Measurements from ENCODE around the gene HOXD9. TPM values are rescaled to one million over a fixed set of nuclear protein-coding genes. Genes with fewer than 3 reads are reported as not detected.

Gene HOXD9
- total RNA-seq, 2 donors from 2014 or later = 1.4 TPM; not detected in 1

DNA sequence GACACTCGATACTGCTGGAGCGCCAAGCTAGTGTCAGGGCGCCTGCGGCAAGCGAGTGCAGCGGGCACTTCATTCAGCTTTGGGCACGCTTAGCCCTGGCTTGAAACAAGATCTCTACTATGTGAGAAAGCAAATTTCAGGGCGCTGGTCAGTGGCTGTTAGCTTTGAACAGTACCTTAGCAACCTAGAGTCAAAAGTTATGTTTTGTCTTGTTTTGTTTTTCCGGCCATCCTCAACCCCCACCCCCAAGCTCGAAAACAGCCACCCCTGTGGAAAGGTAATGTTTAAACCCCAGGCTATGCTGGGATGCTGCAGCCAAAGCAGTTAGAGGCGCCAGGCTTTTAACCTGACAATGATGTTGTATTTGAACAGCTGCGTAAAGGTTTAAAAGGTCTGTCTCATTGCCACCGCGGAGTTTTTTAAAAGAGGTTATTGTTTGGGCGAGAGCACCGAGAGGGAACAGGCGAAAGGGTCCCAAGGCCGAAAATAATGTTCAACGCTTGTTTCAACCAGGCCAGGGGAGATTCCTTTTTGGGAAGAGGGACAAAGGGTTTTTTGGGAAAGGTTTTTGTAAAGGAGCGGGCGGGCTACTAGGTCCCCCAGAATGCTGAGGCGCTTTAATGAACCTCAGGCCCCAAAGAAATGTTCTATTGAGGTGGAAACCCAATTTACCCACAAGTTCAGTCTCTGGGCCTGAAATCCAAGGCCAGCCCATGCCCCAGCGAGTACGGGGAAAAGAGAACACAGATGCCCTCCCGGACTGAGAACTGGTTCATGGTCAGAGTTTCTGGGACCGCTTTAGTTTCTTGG is 8.2 kb upstream of the HOXD9 start:
- ATAC-seq (ENCODE audit: insufficient number of reproducible peaks, low FRiP score, low read depth) (no peak), DNase-seq (ENCODE audit: low spot score) (no peak)
- no peak overlapping the region for H3K4me3 ChIP-seq
- H3K9me3 ChIP-seq = no peaks in the 10 kb centered on the region
- H3K27me3 ChIP-seq (replicated peaks; ENCODE audit: insufficient read depth) = peaks cover 58% of the 10 kb centered on the region
- no peak overlapping the region for H3K27ac ChIP-seq
- H3K36me3 ChIP-seq = no peaks in the 10 kb centered on the region
- peaks cover 0 to 6% of the 10 kb centered on the region in 2 donors for H3K4me1 ChIP-seq (ENCODE audit: control insufficient read depth in 1 of 2, low read depth in 2 of 2)
- TF ChIP-seq, protein P1, sequence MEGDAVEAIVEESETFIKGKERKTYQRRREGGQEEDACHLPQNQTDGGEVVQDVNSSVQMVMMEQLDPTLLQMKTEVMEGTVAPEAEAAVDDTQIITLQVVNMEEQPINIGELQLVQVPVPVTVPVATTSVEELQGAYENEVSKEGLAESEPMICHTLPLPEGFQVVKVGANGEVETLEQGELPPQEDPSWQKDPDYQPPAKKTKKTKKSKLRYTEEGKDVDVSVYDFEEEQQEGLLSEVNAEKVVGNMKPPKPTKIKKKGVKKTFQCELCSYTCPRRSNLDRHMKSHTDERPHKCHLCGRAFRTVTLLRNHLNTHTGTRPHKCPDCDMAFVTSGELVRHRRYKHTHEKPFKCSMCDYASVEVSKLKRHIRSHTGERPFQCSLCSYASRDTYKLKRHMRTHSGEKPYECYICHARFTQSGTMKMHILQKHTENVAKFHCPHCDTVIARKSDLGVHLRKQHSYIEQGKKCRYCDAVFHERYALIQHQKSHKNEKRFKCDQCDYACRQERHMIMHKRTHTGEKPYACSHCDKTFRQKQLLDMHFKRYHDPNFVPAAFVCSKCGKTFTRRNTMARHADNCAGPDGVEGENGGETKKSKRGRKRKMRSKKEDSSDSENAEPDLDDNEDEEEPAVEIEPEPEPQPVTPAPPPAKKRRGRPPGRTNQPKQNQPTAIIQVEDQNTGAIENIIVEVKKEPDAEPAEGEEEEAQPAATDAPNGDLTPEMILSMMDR (IDR thresholded peaks at IDR 0.05) = no peak

DNA sequence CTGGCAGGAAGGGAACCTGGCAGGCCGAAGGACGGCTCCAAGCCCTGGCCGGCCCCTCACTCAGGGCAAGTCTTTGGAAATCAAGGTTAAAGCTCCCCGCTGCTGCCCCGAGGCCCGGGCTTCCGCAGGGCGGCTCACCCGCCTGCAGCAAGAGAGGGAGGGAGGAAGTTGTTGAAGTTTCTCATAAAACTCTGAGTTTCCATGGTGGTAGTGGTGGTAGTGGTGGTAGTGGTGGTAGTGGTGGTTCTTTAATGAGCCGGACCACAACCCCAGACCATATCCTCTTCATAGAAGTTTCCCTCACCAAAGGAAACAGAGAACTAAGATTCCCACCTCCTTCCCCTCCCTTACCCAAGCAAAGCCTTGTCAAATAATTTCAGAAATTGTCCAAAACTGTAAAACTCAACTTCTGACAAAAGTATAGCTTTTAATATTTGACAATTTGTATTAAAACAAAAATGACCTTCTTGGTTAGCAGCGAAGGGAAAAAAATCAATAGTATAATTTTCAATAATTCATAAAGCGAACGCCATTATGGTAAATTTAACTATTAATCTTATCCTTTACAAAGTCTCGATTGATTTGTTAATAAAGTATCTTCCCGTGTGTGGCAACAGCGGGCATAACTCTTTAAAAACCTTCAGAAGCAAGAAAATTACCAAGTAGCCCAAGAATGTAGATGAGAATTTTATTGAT is 7.4 kb upstream of the HOXD9 start:
- ATAC-seq (ENCODE audit: insufficient number of reproducible peaks, low FRiP score, low read depth) (no peak), DNase-seq (ENCODE audit: low spot score) (no peak)
- no peaks in the 10 kb centered on the region for H3K36me3 ChIP-seq
- peaks cover 58% of the 10 kb centered on the region for H3K27me3 ChIP-seq (replicated peaks; ENCODE audit: insufficient read depth)
- H3K4me3 ChIP-seq = no peak overlapping the region
- peaks cover 0 to 6% of the 10 kb centered on the region in 2 donors for H3K4me1 ChIP-seq (ENCODE audit: control insufficient read depth in 1 of 2, low read depth in 2 of 2)
- no peaks in the 10 kb centered on the region for H3K9me3 ChIP-seq
- TF ChIP-seq, protein P1 (IDR thresholded peaks at IDR 0.05) = no peak
- H3K27ac ChIP-seq = no peak overlapping the region

DNA sequence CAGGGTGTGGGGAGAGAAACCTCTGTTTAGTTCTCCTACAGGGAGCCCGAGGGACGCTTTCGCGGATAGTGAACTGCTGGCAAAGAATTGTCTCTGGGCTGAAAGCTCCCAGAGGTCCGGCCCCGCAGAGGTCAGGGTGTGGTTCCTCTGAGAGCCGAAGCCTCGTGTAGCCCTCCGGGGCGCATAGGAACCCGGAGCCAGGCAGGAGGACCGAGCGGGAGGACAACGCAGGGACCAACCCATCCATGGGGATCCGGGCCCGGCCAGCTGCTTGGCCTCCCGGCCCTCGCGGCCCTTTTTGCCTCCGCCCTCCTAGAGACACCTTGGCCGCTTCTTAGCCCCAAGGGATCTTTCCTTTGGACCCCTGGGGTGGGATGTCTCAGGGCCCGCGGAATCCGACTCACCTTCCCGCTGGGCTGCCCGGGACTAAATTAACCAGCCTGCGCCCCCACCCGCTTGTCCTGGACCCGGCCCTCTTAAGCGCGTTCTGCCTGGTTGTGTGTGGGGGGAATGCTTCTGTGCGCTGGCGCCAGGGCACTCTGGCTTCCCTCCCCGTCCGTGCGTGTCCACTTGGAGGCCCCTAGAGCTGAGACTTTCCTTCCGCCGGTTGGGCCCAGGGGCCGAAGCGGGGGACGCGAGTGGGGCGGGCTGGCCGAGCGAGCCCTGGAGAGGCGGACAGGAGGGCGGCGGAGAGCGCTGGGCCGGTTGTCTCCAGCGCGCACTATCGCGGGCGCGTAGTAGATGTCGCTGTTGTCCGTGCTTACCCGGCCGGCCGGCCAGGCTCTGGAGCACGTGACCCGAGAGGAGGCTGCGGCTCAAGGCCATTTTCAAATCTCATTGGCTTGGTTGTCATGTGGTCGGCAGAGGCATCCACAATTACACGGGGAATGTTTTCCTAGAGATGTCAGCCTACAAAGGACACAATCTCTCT is 6.4 kb upstream of the HOXD9 start, which contains the start of gene HOXD10:
Gene HOXD10, plus strand, starts transcription at position 896 of the 931 bp plus-strand sequence. CDS start 56 bp downstream, outside the sequence.
- Histone ChIP-seq H3K27ac (no peak within 1 kb of the TSS), H3K27me3 (replicated peaks; ENCODE audit: insufficient read depth) (peaks cover 58% of the 10 kb centered on the region), H3K4me3 (no peak within 1 kb of the TSS), H3K4me1 (ENCODE audit: control insufficient read depth in 1 of 2, low read depth in 2 of 2) (peaks cover 0 to 6% of the 10 kb centered on the region in 2 donors), H3K36me3 (no peaks in the 10 kb centered on the region), H3K9me3 (no peaks in the 10 kb centered on the region)
- ATAC-seq (ENCODE audit: insufficient number of reproducible peaks, low FRiP score, low read depth) (no peak), DNase-seq (ENCODE audit: low spot score) (no peak)
- TF ChIP-seq, protein P1 (IDR thresholded peaks at IDR 0.05) = no peak

DNA sequence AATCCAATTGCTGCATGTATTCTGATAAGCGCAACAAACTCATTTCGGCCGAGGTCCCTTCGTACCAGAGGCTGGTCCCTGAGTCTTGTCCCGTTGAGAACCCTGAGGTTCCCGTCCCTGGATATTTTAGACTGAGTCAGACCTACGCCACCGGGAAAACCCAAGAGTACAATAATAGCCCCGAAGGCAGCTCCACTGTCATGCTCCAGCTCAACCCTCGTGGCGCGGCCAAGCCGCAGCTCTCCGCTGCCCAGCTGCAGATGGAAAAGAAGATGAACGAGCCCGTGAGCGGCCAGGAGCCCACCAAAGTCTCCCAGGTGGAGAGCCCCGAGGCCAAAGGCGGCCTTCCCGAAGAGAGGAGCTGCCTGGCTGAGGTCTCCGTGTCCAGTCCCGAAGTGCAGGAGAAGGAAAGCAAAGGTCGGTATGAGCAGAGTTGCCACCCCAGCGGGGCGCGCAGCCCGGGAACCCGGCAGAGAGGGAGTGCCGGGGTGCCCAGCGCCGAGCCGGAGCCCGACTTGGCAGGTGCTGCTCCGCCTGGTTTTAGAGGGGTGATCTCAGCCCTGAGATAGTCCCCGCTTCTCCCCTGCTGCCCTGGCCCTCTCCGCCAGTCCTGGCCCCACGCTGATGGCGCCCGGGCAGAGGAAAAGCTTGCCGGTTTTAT is 5.2 kb upstream of the HOXD9 start:
- peak overlapping the region in 1 of 2 donors; percentile 34 for H3K27ac ChIP-seq
- no peaks in the 10 kb centered on the region for H3K36me3 ChIP-seq
- H3K27me3 ChIP-seq (replicated peaks; ENCODE audit: insufficient read depth) = peaks cover 68% of the 10 kb centered on the region
- ATAC-seq (ENCODE audit: insufficient number of reproducible peaks, low FRiP score, low read depth) = no peak
- DNase-seq (ENCODE audit: low spot score) = no peak
- H3K4me3 ChIP-seq = no peak overlapping the region
- TF ChIP-seq, protein P1 (IDR thresholded peaks at IDR 0.05) = no peak
- no peaks in the 10 kb centered on the region for H3K9me3 ChIP-seq
- peaks cover 0 to 12% of the 10 kb centered on the region in 2 donors for H3K4me1 ChIP-seq (ENCODE audit: control insufficient read depth in 1 of 2, low read depth in 2 of 2)
